ENCODE results near the gene TMEM207. TPM values are rescaled to one million over a fixed set of nuclear protein-coding genes. Genes with fewer than 3 reads are reported as not detected.

The TMEM207 gene
- total RNA-seq, 3 donors from 2014 or later: not detected

DNA sequence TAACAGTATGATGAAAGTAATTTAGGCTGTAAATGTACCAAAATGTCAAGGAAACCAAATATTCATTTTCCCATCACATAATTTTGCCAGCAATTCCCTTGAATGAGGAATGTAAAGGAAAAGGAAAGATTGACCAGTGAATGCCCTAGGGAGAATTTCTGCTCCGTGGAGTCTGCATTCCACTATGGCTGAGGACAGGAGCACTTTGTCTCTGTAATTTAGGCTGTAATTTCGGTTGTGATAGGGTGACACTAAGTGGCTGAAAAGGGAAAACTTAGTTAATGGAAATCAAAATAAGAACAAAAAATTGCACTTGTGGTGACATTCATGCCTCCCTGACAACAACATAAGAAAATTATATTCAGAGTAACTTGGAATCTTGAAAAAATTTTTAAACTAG is 8.3 kb upstream of the TMEM207 start:
- TF ChIP-seq, protein P1, sequence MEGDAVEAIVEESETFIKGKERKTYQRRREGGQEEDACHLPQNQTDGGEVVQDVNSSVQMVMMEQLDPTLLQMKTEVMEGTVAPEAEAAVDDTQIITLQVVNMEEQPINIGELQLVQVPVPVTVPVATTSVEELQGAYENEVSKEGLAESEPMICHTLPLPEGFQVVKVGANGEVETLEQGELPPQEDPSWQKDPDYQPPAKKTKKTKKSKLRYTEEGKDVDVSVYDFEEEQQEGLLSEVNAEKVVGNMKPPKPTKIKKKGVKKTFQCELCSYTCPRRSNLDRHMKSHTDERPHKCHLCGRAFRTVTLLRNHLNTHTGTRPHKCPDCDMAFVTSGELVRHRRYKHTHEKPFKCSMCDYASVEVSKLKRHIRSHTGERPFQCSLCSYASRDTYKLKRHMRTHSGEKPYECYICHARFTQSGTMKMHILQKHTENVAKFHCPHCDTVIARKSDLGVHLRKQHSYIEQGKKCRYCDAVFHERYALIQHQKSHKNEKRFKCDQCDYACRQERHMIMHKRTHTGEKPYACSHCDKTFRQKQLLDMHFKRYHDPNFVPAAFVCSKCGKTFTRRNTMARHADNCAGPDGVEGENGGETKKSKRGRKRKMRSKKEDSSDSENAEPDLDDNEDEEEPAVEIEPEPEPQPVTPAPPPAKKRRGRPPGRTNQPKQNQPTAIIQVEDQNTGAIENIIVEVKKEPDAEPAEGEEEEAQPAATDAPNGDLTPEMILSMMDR (IDR thresholded peaks at IDR 0.05): no peak
- intact Hi-C loops (cut with DNase I, micrococcal nuclease): no loop called here
- Histone ChIP-seq H3K36me3 (ENCODE audit: low read depth) (no peaks in the 10 kb centered on the region), H3K4me3 (no peak overlapping the region), H3K4me1 (ENCODE audit: low read depth) (no peaks in the 10 kb centered on the region), H3K9me3 (no peaks in the 10 kb centered on the region)
- DNase-seq (no peak), ATAC-seq (no peak)

DNA sequence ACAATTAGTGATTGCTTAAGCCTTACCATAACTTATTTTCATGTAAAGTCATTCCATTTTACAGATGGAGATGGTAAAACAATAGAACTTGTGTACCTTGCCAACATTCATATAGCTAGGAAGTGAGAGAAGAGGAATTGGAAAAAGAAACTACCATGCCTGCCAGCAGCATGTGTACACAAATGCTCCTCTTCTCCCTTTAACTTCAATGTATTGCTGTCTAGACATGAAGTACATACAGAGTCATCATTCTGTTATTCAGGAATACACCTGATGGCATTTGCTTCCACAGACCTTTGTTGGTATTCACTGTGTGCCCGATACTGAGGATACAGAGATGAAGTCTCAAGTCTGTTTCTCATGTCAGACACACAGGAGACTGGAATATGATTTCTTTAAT is 7.1 kb upstream of the TMEM207 start:
- intact Hi-C loops (cut with DNase I, micrococcal nuclease): no loop called here
- H3K9me3 ChIP-seq: no peaks in the 10 kb centered on the region
- TF ChIP-seq, protein P1 (IDR thresholded peaks at IDR 0.05): no peak
- no peak overlapping the region for H3K4me3 ChIP-seq
- H3K36me3 ChIP-seq (ENCODE audit: low read depth): no peaks in the 10 kb centered on the region
- ATAC-seq (no peak), DNase-seq (no peak)
- no peaks in the 10 kb centered on the region for H3K4me1 ChIP-seq (ENCODE audit: low read depth)

DNA sequence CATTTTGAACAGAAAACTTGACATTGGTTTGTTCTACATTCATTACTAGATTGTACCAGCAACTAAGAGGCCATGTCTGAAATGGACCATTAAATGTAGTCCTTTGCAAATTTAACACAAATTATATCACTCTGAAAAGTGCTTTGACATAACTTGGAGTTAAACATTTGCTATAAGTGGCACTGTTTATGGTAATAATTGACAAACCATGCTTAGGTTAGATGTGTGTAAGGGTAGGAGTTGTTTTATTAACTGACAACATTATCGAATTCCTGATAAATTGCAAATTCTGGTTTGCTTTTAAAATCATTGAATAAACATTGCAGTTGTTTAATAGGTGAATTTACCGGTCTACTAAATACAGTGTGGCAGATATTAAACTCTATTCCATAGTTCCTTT is 6.1 kb upstream of the TMEM207 start:
- TF ChIP-seq, protein P1 (IDR thresholded peaks at IDR 0.05): no peak
- no peaks in the 10 kb centered on the region for H3K36me3 ChIP-seq (ENCODE audit: low read depth)
- no peak overlapping the region for H3K4me3 ChIP-seq
- no peaks in the 10 kb centered on the region for H3K9me3 ChIP-seq
- DNase-seq (no peak), ATAC-seq (no peak)
- no peaks in the 10 kb centered on the region for H3K4me1 ChIP-seq (ENCODE audit: low read depth)
- intact Hi-C loops (cut with DNase I, micrococcal nuclease): no loop called here

DNA sequence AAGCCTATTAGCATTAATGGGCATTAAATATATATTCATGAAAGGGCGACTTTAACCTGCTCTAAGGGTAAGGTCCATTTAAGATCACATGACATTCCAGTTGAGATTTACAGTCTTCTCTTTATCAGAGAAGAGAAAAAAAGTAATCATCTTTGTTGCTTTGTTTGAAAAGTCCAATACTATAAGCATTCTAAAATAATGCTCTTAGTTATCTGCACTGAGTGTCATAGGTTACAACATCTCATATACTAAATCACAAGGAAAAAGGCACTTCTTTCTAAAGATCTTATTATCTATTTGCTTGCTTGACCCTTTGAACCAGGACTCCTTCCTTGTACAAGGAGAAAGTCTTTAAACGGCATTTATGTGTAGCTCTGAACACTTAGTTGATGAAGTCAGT is 1.4 kb downstream of the TMEM207 start:
- intact Hi-C loops (cut with DNase I, micrococcal nuclease): no loop called here
- Histone ChIP-seq H3K4me1 (ENCODE audit: low read depth) (no peaks in the 10 kb centered on the region), H3K9me3 (no peaks in the 10 kb centered on the region), H3K36me3 (ENCODE audit: low read depth) (no peaks in the 10 kb centered on the region), H3K4me3 (no peak overlapping the region)
- no peak for ATAC-seq
- TF ChIP-seq, protein P1 (IDR thresholded peaks at IDR 0.05): no peak
- DNase-seq: no peak

DNA sequence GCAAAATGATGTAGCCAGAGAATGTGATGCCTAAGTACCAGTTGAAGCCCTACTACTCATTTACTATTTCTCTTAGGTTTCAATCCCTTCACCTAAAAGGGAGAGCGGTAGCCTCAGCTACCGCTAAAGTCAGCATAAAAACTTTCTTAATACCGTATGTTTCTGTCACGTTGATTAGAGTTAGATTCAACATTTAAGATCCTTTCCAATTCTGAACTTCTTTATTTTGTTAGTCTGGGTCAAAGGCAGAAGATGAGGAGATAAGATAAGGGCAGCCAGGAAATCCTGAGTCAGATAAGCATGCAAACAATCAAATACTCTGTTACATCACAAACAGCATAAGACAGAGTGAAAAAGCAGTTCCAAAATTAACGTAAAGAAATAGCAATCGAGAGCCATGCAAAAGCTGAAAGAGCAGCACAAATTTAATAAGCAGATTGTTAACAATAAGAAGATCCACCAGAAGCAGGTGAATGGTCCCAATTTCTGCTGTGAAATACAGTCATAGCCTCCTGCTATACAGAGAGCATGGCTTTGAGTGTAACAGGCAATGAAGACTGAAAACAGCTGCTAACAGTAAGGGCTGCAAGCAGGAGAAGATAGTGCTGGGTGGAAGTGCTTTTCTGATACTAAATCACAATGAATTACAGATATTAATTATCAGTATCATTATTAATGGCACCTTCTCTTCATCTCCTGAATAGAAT is 3.0 kb downstream of the TMEM207 start:
- intact Hi-C loops (cut with DNase I, micrococcal nuclease): no loop called here
- DNase-seq (no peak), ATAC-seq (peak; percentile 44)
- H3K9me3 ChIP-seq: no peaks in the 10 kb centered on the region
- no peaks in the 10 kb centered on the region for H3K4me1 ChIP-seq (ENCODE audit: low read depth)
- no peak overlapping the region for H3K4me3 ChIP-seq
- H3K36me3 ChIP-seq (ENCODE audit: low read depth): no peaks in the 10 kb centered on the region
- TF ChIP-seq, protein P1 (IDR thresholded peaks at IDR 0.05): no peak
